Measurements from ENCODE around the gene FAM43A. TPM values are rescaled to one million over a fixed set of nuclear protein-coding genes. Genes with fewer than 3 reads are reported as not detected.

FAM43A gene
- total and polyA plus RNA-seq, 2 of the 8 experiments (the other 6 are each of a cell fraction or from before 2014, with no cell fraction given): 2.3 to 2.6 TPM

- TF ChIP-seq, protein P1, sequence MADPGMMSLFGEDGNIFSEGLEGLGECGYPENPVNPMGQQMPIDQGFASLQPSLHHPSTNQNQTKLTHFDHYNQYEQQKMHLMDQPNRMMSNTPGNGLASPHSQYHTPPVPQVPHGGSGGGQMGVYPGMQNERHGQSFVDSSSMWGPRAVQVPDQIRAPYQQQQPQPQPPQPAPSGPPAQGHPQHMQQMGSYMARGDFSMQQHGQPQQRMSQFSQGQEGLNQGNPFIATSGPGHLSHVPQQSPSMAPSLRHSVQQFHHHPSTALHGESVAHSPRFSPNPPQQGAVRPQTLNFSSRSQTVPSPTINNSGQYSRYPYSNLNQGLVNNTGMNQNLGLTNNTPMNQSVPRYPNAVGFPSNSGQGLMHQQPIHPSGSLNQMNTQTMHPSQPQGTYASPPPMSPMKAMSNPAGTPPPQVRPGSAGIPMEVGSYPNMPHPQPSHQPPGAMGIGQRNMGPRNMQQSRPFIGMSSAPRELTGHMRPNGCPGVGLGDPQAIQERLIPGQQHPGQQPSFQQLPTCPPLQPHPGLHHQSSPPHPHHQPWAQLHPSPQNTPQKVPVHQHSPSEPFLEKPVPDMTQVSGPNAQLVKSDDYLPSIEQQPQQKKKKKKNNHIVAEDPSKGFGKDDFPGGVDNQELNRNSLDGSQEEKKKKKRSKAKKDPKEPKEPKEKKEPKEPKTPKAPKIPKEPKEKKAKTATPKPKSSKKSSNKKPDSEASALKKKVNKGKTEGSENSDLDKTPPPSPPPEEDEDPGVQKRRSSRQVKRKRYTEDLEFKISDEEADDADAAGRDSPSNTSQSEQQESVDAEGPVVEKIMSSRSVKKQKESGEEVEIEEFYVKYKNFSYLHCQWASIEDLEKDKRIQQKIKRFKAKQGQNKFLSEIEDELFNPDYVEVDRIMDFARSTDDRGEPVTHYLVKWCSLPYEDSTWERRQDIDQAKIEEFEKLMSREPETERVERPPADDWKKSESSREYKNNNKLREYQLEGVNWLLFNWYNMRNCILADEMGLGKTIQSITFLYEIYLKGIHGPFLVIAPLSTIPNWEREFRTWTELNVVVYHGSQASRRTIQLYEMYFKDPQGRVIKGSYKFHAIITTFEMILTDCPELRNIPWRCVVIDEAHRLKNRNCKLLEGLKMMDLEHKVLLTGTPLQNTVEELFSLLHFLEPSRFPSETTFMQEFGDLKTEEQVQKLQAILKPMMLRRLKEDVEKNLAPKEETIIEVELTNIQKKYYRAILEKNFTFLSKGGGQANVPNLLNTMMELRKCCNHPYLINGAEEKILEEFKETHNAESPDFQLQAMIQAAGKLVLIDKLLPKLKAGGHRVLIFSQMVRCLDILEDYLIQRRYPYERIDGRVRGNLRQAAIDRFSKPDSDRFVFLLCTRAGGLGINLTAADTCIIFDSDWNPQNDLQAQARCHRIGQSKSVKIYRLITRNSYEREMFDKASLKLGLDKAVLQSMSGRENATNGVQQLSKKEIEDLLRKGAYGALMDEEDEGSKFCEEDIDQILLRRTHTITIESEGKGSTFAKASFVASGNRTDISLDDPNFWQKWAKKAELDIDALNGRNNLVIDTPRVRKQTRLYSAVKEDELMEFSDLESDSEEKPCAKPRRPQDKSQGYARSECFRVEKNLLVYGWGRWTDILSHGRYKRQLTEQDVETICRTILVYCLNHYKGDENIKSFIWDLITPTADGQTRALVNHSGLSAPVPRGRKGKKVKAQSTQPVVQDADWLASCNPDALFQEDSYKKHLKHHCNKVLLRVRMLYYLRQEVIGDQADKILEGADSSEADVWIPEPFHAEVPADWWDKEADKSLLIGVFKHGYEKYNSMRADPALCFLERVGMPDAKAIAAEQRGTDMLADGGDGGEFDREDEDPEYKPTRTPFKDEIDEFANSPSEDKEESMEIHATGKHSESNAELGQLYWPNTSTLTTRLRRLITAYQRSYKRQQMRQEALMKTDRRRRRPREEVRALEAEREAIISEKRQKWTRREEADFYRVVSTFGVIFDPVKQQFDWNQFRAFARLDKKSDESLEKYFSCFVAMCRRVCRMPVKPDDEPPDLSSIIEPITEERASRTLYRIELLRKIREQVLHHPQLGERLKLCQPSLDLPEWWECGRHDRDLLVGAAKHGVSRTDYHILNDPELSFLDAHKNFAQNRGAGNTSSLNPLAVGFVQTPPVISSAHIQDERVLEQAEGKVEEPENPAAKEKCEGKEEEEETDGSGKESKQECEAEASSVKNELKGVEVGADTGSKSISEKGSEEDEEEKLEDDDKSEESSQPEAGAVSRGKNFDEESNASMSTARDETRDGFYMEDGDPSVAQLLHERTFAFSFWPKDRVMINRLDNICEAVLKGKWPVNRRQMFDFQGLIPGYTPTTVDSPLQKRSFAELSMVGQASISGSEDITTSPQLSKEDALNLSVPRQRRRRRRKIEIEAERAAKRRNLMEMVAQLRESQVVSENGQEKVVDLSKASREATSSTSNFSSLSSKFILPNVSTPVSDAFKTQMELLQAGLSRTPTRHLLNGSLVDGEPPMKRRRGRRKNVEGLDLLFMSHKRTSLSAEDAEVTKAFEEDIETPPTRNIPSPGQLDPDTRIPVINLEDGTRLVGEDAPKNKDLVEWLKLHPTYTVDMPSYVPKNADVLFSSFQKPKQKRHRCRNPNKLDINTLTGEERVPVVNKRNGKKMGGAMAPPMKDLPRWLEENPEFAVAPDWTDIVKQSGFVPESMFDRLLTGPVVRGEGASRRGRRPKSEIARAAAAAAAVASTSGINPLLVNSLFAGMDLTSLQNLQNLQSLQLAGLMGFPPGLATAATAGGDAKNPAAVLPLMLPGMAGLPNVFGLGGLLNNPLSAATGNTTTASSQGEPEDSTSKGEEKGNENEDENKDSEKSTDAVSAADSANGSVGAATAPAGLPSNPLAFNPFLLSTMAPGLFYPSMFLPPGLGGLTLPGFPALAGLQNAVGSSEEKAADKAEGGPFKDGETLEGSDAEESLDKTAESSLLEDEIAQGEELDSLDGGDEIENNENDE (IDR thresholded peaks at IDR 0.05; ENCODE audit: insufficient replicate concordance, low read length): no peak
- TF ChIP-seq YY1 (IDR thresholded peaks at IDR 0.05; ENCODE audit: low read depth, low read length): no peak
- TF ChIP-seq TAF1 (IDR thresholded peaks at IDR 0.05; ENCODE audit: low read depth, low read length): no peak
- no peak for TF ChIP-seq RXRA (IDR thresholded peaks at IDR 0.05; ENCODE audit: insufficient read depth, low read depth, low read length)
- no peak for TF ChIP-seq SP2 (IDR thresholded peaks at IDR 0.05; ENCODE audit: low read length)
- no peak for TF ChIP-seq RBBP5 (IDR thresholded peaks at IDR 0.05; ENCODE audit: borderline replicate concordance, low read depth, low read length)
- TF ChIP-seq E2F6 (IDR thresholded peaks at IDR 0.05): no peak
- TF ChIP-seq MAX (IDR thresholded peaks at IDR 0.05): no peak
- no peak for TF ChIP-seq KDM5A (IDR thresholded peaks at IDR 0.05; ENCODE audit: low read length)
Measured at GRCh38 chr3:194690501-194691372, 5.1 kb downstream of the FAM43A start (continued).
